Osteocyte (in vitro differentiated cells): ENCODE data around the gene ABTB1. TPM values are rescaled to one million over a fixed set of nuclear protein-coding genes. Genes with fewer than 3 reads are reported as not detected.
A peak's percentile ranks its signal among the peaks of the same experiment; 100 is the strongest.

Experiments
- DNase-seq: peaks from one replicate; pipeline ENCODE4 v3.0.0; 2021; ENCODE audit warnings: mixed read lengths; ENCODE audit not compliant: unreplicated experiment; ENCODE audit errors: extremely low spot score
- H3K27ac Mint-ChIP-seq: one replicate; pipeline ENCODE4 v1.8.0; 2021; ENCODE audit warnings: mild to moderate bottlenecking, mixed read lengths; ENCODE audit not compliant: unreplicated experiment
- H3K27me3 Mint-ChIP-seq: one replicate; pipeline ENCODE4 v1.8.0; 2021; ENCODE audit warnings: mixed read lengths; ENCODE audit not compliant: unreplicated experiment
- H3K36me3 Mint-ChIP-seq: one replicate; pipeline ENCODE4 v1.8.0; 2021; ENCODE audit warnings: mixed read lengths; ENCODE audit not compliant: unreplicated experiment
- H3K4me1 Mint-ChIP-seq: one replicate; pipeline ENCODE4 v1.8.0; 2021; ENCODE audit warnings: mixed read lengths; ENCODE audit not compliant: unreplicated experiment
- H3K4me3 Mint-ChIP-seq: one replicate; pipeline ENCODE4 v1.8.0; 2021; ENCODE audit warnings: mild to moderate bottlenecking, moderate library complexity, mixed read lengths; ENCODE audit not compliant: unreplicated experiment
- H3K9me3 Mint-ChIP-seq: one replicate; pipeline ENCODE4 v1.8.0; 2021; ENCODE audit warnings: mixed read lengths; ENCODE audit not compliant: unreplicated experiment
- CTCF ChIP-seq: fragments of 200-600 bp; sonication (generic); IDR thresholded peaks from 2 replicates; pipeline ENCODE4 v1.5.0; 2021; ENCODE audit warnings: antibody characterized with exemption, mild to moderate bottlenecking, moderate library complexity
- total RNA-seq: library from RNA; stranded (reverse); gene quantifications from 2 replicates; pipeline ENCODE4 v1.2.1, GENCODE V29; 2021

Gene ABTB1
- total RNA-seq, 1 donor from 2014 or later = 73.4 TPM

GRCh38 chr3:127675651-127676391 is 3.1 kb downstream of the ABTB1 start:
- TF ChIP-seq CTCF = no peak
- H3K9me3 Mint-ChIP-seq = no peaks in the 10 kb centered on the region
- H3K27ac Mint-ChIP-seq = no peak overlapping the region

GRCh38 chr3:127676456-127676855 is 3.7 kb downstream of the ABTB1 start:
- H3K36me3 Mint-ChIP-seq = peaks cover 22% of the 10 kb centered on the region
- TF ChIP-seq CTCF = no peak
- H3K9me3 Mint-ChIP-seq = no peaks in the 10 kb centered on the region
- H3K4me3 Mint-ChIP-seq = no peak overlapping the region
- peaks cover 30% of the 10 kb centered on the region for H3K4me1 Mint-ChIP-seq
- H3K27me3 Mint-ChIP-seq = no peaks in the 10 kb centered on the region
- H3K27ac Mint-ChIP-seq = no peak overlapping the region
- no peak for DNase-seq

More at GRCh38 chr3:127675651-127676391, 3.1 kb downstream of the ABTB1 start:
- H3K27me3 Mint-ChIP-seq = no peaks in the 10 kb centered on the region
- H3K36me3 Mint-ChIP-seq = peaks cover 22% of the 10 kb centered on the region
- peaks cover 30% of the 10 kb centered on the region for H3K4me1 Mint-ChIP-seq
- DNase-seq = peak; percentile 71
- no peak overlapping the region for H3K4me3 Mint-ChIP-seq

- DNase-seq = no peak
- Mint-ChIP-seq H3K27ac (no peak overlapping the region), H3K27me3 (no peaks in the 10 kb centered on the region), H3K36me3 (peaks cover 22% of the 10 kb centered on the region), H3K4me1 (peaks cover 31% of the 10 kb centered on the region), H3K4me3 (no peak overlapping the region), H3K9me3 (no peaks in the 10 kb centered on the region)
- no peak for TF ChIP-seq CTCF
Measured at GRCh38 chr3:127676921-127677351, 4.2 kb downstream of the ABTB1 start.

- Mint-ChIP-seq H3K4me3 (no peak overlapping the region), H3K36me3 (peaks cover 22% of the 10 kb centered on the region), H3K27ac (no peak overlapping the region), H3K9me3 (no peaks in the 10 kb centered on the region), H3K4me1 (peaks cover 31% of the 10 kb centered on the region), H3K27me3 (no peaks in the 10 kb centered on the region)
- no peak for TF ChIP-seq CTCF
- DNase-seq = peak; percentile 64
Measured at GRCh38 chr3:127677541-127678314, 5.0 kb downstream of the ABTB1 start.

- Mint-ChIP-seq H3K27me3 (no peaks in the 10 kb centered on the region), H3K36me3 (peaks cover 22% of the 10 kb centered on the region), H3K4me3 (no peak overlapping the region), H3K27ac (no peak overlapping the region), H3K9me3 (no peaks in the 10 kb centered on the region), H3K4me1 (peaks cover 31% of the 10 kb centered on the region)
- no peak for DNase-seq
- TF ChIP-seq CTCF = no peak
Measured at GRCh38 chr3:127678315-127678599, 5.5 kb downstream of the ABTB1 start.
